Neuronal stem cell (in vitro differentiated cells): ENCODE results near the gene PRXL2C. TPM values are rescaled to one million over a fixed set of nuclear protein-coding genes. Genes with fewer than 3 reads are reported as not detected.
A peak's percentile ranks its signal among the peaks of the same experiment; 100 is the strongest.
"Not testable (repeated sequence)": the region's sequence is repeated elsewhere in the genome, so short reads cannot be mapped to it uniquely, and the experiment has no call there.

Experiments used
- DNase-seq: peaks from one replicate; pipeline ENCODE4 v3.0.0-alpha.2; 2013; ENCODE audit warnings: low spot score
- H2AFZ ChIP-seq: one replicate; pipeline ENCODE4 v1.6.1; 2013; ENCODE audit warnings: mild to moderate bottlenecking, low read length, inconsistent platforms
- H2AK5ac ChIP-seq: 2 replicates; pipeline ENCODE4 v1.6.1; 2013; ENCODE audit warnings: low read depth, mild to moderate bottlenecking, inconsistent platforms, low read length, moderate library complexity, mixed read lengths
- H2BK120ac ChIP-seq: 2 replicates; pipeline ENCODE4 v1.6.1; 2013; ENCODE audit warnings: low read depth, mild to moderate bottlenecking, inconsistent platforms, low read length, moderate library complexity, mixed read lengths
- H2BK12ac ChIP-seq: one replicate; pipeline ENCODE4 v1.6.1; 2013; ENCODE audit warnings: low read length, inconsistent platforms
- H2BK15ac ChIP-seq: 2 replicates; pipeline ENCODE4 v1.6.1; 2013; ENCODE audit warnings: mild to moderate bottlenecking, low read length, inconsistent platforms, mixed read lengths
- H2BK5ac ChIP-seq: one replicate; pipeline ENCODE4 v1.6.1; 2013; ENCODE audit warnings: inconsistent platforms, mild to moderate bottlenecking, low read length, moderate library complexity
- H3K14ac ChIP-seq: one replicate; pipeline ENCODE4 v1.6.1; 2013; ENCODE audit warnings: low read length, inconsistent platforms
- H3K18ac ChIP-seq: 2 replicates; pipeline ENCODE4 v1.6.1; 2013; ENCODE audit warnings: low read length, inconsistent platforms
- H3K23ac ChIP-seq: 2 replicates; pipeline ENCODE4 v1.6.1; 2013; ENCODE audit warnings: low read depth, mild to moderate bottlenecking, mixed read lengths, low read length, inconsistent platforms; ENCODE audit not compliant: poor library complexity
- H3K27ac ChIP-seq: replicated peaks from 3 replicates; pipeline ENCODE4 v1.5.1; 2013; ENCODE audit warnings: low read length, inconsistent platforms
- H3K27me3 ChIP-seq, 3 experiments: 2 replicates each; pipeline ENCODE4 v1.6.1; 2013; ENCODE audit warnings: low read length in 3 of 3, mild to moderate bottlenecking in 2 of 3, inconsistent platforms in 1 of 3, low read depth in 1 of 3, mixed read lengths in 1 of 3, moderate library complexity in 1 of 3; ENCODE audit not compliant: control insufficient read depth in 3 of 3, insufficient read depth in 3 of 3
- H3K36me3 ChIP-seq, 2 donors: replicated peaks in 1 of 2; 2 replicates each; pipeline ENCODE4 v1.6.1; 2013; ENCODE audit warnings: low read length in 2 of 2; ENCODE audit not compliant: control insufficient read depth in 2 of 2, insufficient read depth in 2 of 2
- H3K4ac ChIP-seq: 2 replicates; pipeline ENCODE4 v1.6.1; 2013; ENCODE audit warnings: inconsistent platforms, mild to moderate bottlenecking, low read length, moderate library complexity
- H3K4me1 ChIP-seq, 2 donors: 1 replicate in 1 of 2; 2 replicates in 1 of 2; pipeline ENCODE4 v1.6.1; 2013; ENCODE audit warnings: low read length in 2 of 2, low read depth in 1 of 2; ENCODE audit not compliant: control insufficient read depth in 2 of 2, insufficient read depth in 1 of 2
- H3K4me2 ChIP-seq: one replicate; pipeline ENCODE4 v1.6.1; 2013; ENCODE audit warnings: mild to moderate bottlenecking, low read length, inconsistent platforms; ENCODE audit not compliant: insufficient read depth, poor library complexity, severe bottlenecking
- H3K4me3 ChIP-seq, 2 donors: 2 replicates each; pipeline ENCODE4 v1.5.1; 2013; ENCODE audit warnings: low read length in 2 of 2, mild to moderate bottlenecking in 2 of 2, inconsistent platforms in 1 of 2, moderate library complexity in 1 of 2
- H3K79me1 ChIP-seq: one replicate; pipeline ENCODE4 v1.6.1; 2013; ENCODE audit warnings: low read depth, mild to moderate bottlenecking, inconsistent platforms, low read length, moderate library complexity
- H3K9ac ChIP-seq: one replicate; pipeline ENCODE4 v1.6.1; 2013; ENCODE audit warnings: mild to moderate bottlenecking, low read depth, low read length, inconsistent platforms; ENCODE audit not compliant: poor library complexity
- H3K9me3 ChIP-seq, 2 donors: replicated peaks in 1 of 2; 2 replicates each; pipeline versions ENCODE3 to v1.6.1; 2013; ENCODE audit warnings: low read length in 2 of 2, mild to moderate bottlenecking in 2 of 2, inconsistent platforms in 1 of 2, low read depth in 1 of 2, mixed read lengths in 1 of 2, moderate library complexity in 1 of 2; ENCODE audit not compliant: control insufficient read depth in 2 of 2, insufficient read depth in 1 of 2
- H4K8ac ChIP-seq: one replicate; pipeline ENCODE4 v1.6.1; 2013; ENCODE audit warnings: low read depth, mild to moderate bottlenecking, inconsistent platforms, low read length, moderate library complexity
- H4K91ac ChIP-seq: one replicate; pipeline ENCODE4 v1.6.1; 2013; ENCODE audit warnings: low read length, low read depth, mild to moderate bottlenecking, inconsistent platforms; ENCODE audit not compliant: poor library complexity
- WGBS, 2 donors: extraction: QIAGEN DNeasy Blood & Tissue Kit; methylation state at CpG; one replicate each; pipeline ENCODE4 v1.1.7; 2013; ENCODE audit warnings: missing lambda C conversion rate in 2 of 2, mixed read lengths in 1 of 2; ENCODE audit not compliant: insufficient read length in 2 of 2, insufficient replicate concordance in 1 of 2; ENCODE audit errors: extremely low coverage in 2 of 2; 5-methylcytosine and 5-hydroxymethylcytosine counted together
- polyA plus RNA-seq, 2 experiments: library from polyadenylated mRNA; stranded (reverse); fragments of 200-250 nt; gene quantifications; one replicate each; pipeline ENCODE4 v1.2.3, GENCODE V29; 2013

Gene PRXL2C, protein sequence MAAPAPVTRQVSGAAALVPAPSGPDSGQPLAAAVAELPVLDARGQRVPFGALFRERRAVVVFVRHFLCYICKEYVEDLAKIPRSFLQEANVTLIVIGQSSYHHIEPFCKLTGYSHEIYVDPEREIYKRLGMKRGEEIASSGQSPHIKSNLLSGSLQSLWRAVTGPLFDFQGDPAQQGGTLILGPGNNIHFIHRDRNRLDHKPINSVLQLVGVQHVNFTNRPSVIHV
- 6.6 TPM for polyA plus RNA-seq (2013, experiment 1 of 2)
- polyA plus RNA-seq (2013, experiment 2 of 2) = 7.0 TPM

GRCh38 chr9:96655198-96655851 lies at the start of gene PRXL2C:
Gene PRXL2C (minus strand): TSS chr9:96655317. CDS start chr9:96655281, 36 bp downstream.
- no peak for DNase-seq

GRCh38 chr9:96700721-96701375 lies 45.7 kb upstream of the PRXL2C start:
- WGBS, 2 donors = no CpG with 5 or more reads among the region's 30 CpGs
- not testable (repeated sequence) for H3K4me2 ChIP-seq, H3K27ac ChIP-seq, H2AK5ac ChIP-seq, H4K91ac ChIP-seq, H2BK120ac ChIP-seq, H2BK12ac ChIP-seq, H2BK5ac ChIP-seq, H3K9me3 ChIP-seq, H3K23ac ChIP-seq, H3K79me1 ChIP-seq, H2BK15ac ChIP-seq, H3K14ac ChIP-seq, H3K27me3 ChIP-seq, DNase-seq, H3K36me3 ChIP-seq, H3K4ac ChIP-seq, H3K4me1 ChIP-seq, H3K9ac ChIP-seq, H3K4me3 ChIP-seq, H4K8ac ChIP-seq, H2AFZ ChIP-seq, H3K18ac ChIP-seq

More at GRCh38 chr9:96655198-96655851, at the start of gene PRXL2C:
- Histone ChIP-seq H3K9ac (peak within 1 kb of the TSS; percentile 89), H3K18ac (peak within 1 kb of the TSS; percentile 94), H3K79me1 (no peaks in the 10 kb centered on the region), H2AK5ac (no peak within 1 kb of the TSS), H3K4me3 (peak within 1 kb of the TSS; percentile 59 to 94), H3K14ac (peak within 1 kb of the TSS; percentile 71), H3K27ac (peak within 1 kb of the TSS; percentile 31), H3K4me1 (peaks cover 0 to 2% of the 10 kb centered on the region in 2 donors), H2BK120ac (no peak within 1 kb of the TSS), H4K8ac (no peak within 1 kb of the TSS), H4K91ac (no peak within 1 kb of the TSS), H2BK15ac (peak within 1 kb of the TSS; percentile 81), H3K27me3 (peaks cover 0 to 2% (median 0%) of the 10 kb centered on the region in 3 experiments), H3K4me2 (peak within 1 kb of the TSS; percentile 96), H3K36me3 (peaks cover 0 to 9% of the 10 kb centered on the region in 2 donors), H3K9me3 (peaks cover 0 to 1% of the 10 kb centered on the region in 2 donors), H3K23ac (peak within 1 kb of the TSS; percentile 93), H2BK5ac (peak within 1 kb of the TSS; percentile 53), H2AFZ (peak within 1 kb of the TSS; percentile 95), H3K4ac (peak within 1 kb of the TSS; percentile 76), H2BK12ac (peak within 1 kb of the TSS; percentile 58)
- no CpG with 5 or more reads among the region's 57 CpGs for WGBS, 2 donors

DNA sequence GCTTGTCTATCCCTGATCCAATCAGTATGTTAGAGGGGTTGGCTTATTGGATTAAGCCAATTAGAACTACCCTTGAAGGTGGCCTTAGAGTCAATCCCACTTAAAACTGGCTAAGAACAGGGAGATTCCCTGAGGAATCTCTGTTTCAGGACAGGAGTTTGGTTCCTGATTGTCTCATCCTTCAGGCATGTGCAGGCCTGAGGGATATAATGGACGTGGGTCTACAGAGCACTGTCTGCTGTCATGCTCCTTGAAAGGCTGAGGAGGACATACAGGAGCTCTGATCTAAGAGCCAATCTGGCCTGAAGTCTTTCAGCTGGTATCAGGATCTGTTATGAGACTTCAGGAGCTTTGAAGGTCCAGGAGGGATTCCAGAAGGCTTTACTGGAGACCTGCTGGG lies 36.2 kb upstream of the PRXL2C start:
- Histone ChIP-seq H2BK12ac (no peak overlapping the region), H3K4me3 (no peak overlapping the region), H2BK5ac (no peak overlapping the region), H3K4ac (no peak overlapping the region), H2BK15ac (no peak overlapping the region), H2AK5ac (no peak overlapping the region), H2BK120ac (no peak overlapping the region), H4K91ac (no peak overlapping the region), H4K8ac (no peak overlapping the region), H3K9ac (no peak overlapping the region), H3K27ac (no peak overlapping the region), H3K9me3 (no peaks in the 10 kb centered on the region), H3K4me1 (no peaks in the 10 kb centered on the region), H3K4me2 (no peak overlapping the region), H2AFZ (no peak overlapping the region), H3K14ac (no peak overlapping the region), H3K18ac (no peak overlapping the region), H3K23ac (no peak overlapping the region), H3K27me3 (peaks cover 0 to 6% (median 0%) of the 10 kb centered on the region in 3 experiments), H3K79me1 (no peaks in the 10 kb centered on the region), H3K36me3 (no peaks in the 10 kb centered on the region)
- DNase-seq = no peak
- WGBS, 2 donors = no CpG with 5 or more reads among the region's 1 CpG
